ENCODE measurements around the gene CERK.
"Not testable (repeated sequence)": the region's sequence is repeated elsewhere in the genome, so short reads cannot be mapped to it uniquely, and the experiment has no call there.

Gene CERK

GRCh38 chr22:46737976-46738646 is at the start of gene CERK:
TSS of gene CERK (minus strand) at chr22:46738252. CDS start at chr22:46738148, 104 bp downstream.
- peak; percentile 44 for DNase-seq

- DNase-seq: no peak
These were observed 45.7 kb upstream of the CERK start for GRCh38 chr22:46783721-46784120.

- DNase-seq: not testable (repeated sequence)
These were observed 44.1 kb upstream of the CERK start for GRCh38 chr22:46782200-46782599.

GRCh38 chr22:46781291-46781690 is 43.2 kb upstream of the CERK start:
- no peak for DNase-seq

- DNase-seq: no peak
These were observed 42.4 kb upstream of the CERK start for GRCh38 chr22:46780453-46780852.

- DNase-seq: no peak
These were observed 41.6 kb upstream of the CERK start for GRCh38 chr22:46779651-46780050.

GRCh38 chr22:46779023-46779422 is 41.0 kb upstream of the CERK start:
- no peak for DNase-seq

GRCh38 chr22:46777609-46777970 is 39.5 kb upstream of the CERK start:
- no peak for DNase-seq

GRCh38 chr22:46776876-46777608 is 39.0 kb upstream of the CERK start:
- no peak for DNase-seq

- no peak for DNase-seq
These were observed 38.1 kb upstream of the CERK start for GRCh38 chr22:46775850-46776826.

GRCh38 chr22:46774980-46775849 is 37.2 kb upstream of the CERK start:
- no peak for DNase-seq

GRCh38 chr22:46774253-46774979 is 36.4 kb upstream of the CERK start:
- no peak for DNase-seq

- DNase-seq: no peak
These were observed 35.0 kb upstream of the CERK start for GRCh38 chr22:46773076-46773475.

GRCh38 chr22:46770726-46771125 is 32.7 kb upstream of the CERK start:
- DNase-seq: no peak

GRCh38 chr22:46770151-46770641 is 32.1 kb upstream of the CERK start:
- no peak for DNase-seq

- no peak for DNase-seq
These were observed 31.7 kb upstream of the CERK start for GRCh38 chr22:46769706-46770105.

GRCh38 chr22:46769191-46769675 is 31.2 kb upstream of the CERK start:
- DNase-seq: no peak

- no peak for DNase-seq
These were observed 29.4 kb upstream of the CERK start for GRCh38 chr22:46767249-46767985.

- DNase-seq: no peak
These were observed 28.6 kb upstream of the CERK start for GRCh38 chr22:46766611-46767010.

- DNase-seq: no peak
These were observed 26.9 kb upstream of the CERK start for GRCh38 chr22:46764779-46765485.

All from NCI-H1048 (cell line).